ENCODE measurements around the gene GALK2. TPM values are rescaled to one million over a fixed set of nuclear protein-coding genes. Genes with fewer than 3 reads are reported as not detected.

The GALK2 gene
- total RNA-seq, 1 experiment from 2014 or later = 13.7 TPM

- no peak overlapping the region for H3K9ac ChIP-seq (ENCODE audit: extremely low read depth, insufficient read length, low read length)
- no peaks in the 10 kb centered on the region for H3K27me3 Mint-ChIP-seq (ENCODE audit: low read depth)
- H3K9me3 Mint-ChIP-seq = no peaks in the 10 kb centered on the region
- no peak overlapping the region for H3K23ac ChIP-seq (ENCODE audit: insufficient read length, low read depth, low read length)
- no peak overlapping the region for H2BK15ac ChIP-seq (ENCODE audit: low read depth, low read length)
- peaks cover 4 to 17% of the 10 kb centered on the region in 2 experiments for H3K4me1 Mint-ChIP-seq
- H2BK5ac ChIP-seq (ENCODE audit: insufficient read length, low read length) = no peak overlapping the region
- no peaks in the 10 kb centered on the region for H3K27me3 ChIP-seq (ENCODE audit: insufficient read depth, low read length)
- H3K4ac ChIP-seq (ENCODE audit: low read depth, low read length) = no peak overlapping the region
- H4K5ac ChIP-seq (ENCODE audit: insufficient read length, low read depth, low read length) = no peak overlapping the region
- H2BK120ac ChIP-seq (ENCODE audit: low read depth, low read length, poor library complexity, severe bottlenecking) = no peak overlapping the region
- H3K27ac Mint-ChIP-seq = no peak overlapping the region
- H4K20me1 ChIP-seq (ENCODE audit: control insufficient read depth, insufficient read depth, insufficient read length) = no peaks in the 10 kb centered on the region
- no peak overlapping the region for H3K4me2 ChIP-seq (ENCODE audit: insufficient read depth, insufficient read length, low read length)
- TF ChIP-seq CTCF (conservative IDR thresholded peaks at IDR 0.05) = no peak
- no peak for DNase-seq
- no peaks in the 10 kb centered on the region for H3K4me1 ChIP-seq (ENCODE audit: insufficient read depth, low read length)
- H3K14ac ChIP-seq (ENCODE audit: insufficient read depth, low read length) = no peak overlapping the region
- H3K23me2 ChIP-seq (ENCODE audit: insufficient read length, low read depth, low read length, poor library complexity, severe bottlenecking) = no peaks in the 10 kb centered on the region
- H3K79me2 ChIP-seq (ENCODE audit: insufficient read depth, low read length) = no peaks in the 10 kb centered on the region
- H3K27ac ChIP-seq (ENCODE audit: insufficient read length, low read depth, low read length) = no peak overlapping the region
- H2BK12ac ChIP-seq (ENCODE audit: insufficient read length, low read depth, low read length) = no peak overlapping the region
- H4K8ac ChIP-seq (replicated peaks; ENCODE audit: insufficient read length, low read depth, low read length) = no peak overlapping the region
- H3K56ac ChIP-seq (ENCODE audit: insufficient read length, low read depth, low read length) = no peak overlapping the region
- WGBS (ENCODE audit: extremely low coverage, insufficient read length, low lambda C conversion rate) = no CpG with 5 or more reads among the region's 1 CpG
- H3K18ac ChIP-seq (ENCODE audit: insufficient read length, low read depth, low read length) = no peak overlapping the region
- no peak overlapping the region for H4K91ac ChIP-seq (ENCODE audit: insufficient read length, low read depth, low read length)
- no peaks in the 10 kb centered on the region for H3K79me1 ChIP-seq (ENCODE audit: insufficient read depth, low read depth, low read length, poor library complexity, severe bottlenecking)
- peaks cover 0 to 19% (median 16%) of the 10 kb centered on the region in 3 experiments; a peak in 5 of 7 replicates for H3K36me3 Mint-ChIP-seq (ENCODE audit: insufficient read depth in 1 of 3, low read depth in 3 of 3)
- no peaks in the 10 kb centered on the region for H3K9me3 ChIP-seq (ENCODE audit: control insufficient read depth, low read depth, low read length)
- H3K4me3 Mint-ChIP-seq = no peak overlapping the region
- H2AFZ ChIP-seq (ENCODE audit: low read length) = no peak overlapping the region
- H3T11ph ChIP-seq (ENCODE audit: low read length) = no peak overlapping the region
- no peak overlapping the region for H2AK5ac ChIP-seq (ENCODE audit: insufficient read length, low read length)
- no peak overlapping the region for H2BK20ac ChIP-seq (ENCODE audit: low read depth, low read length, poor library complexity, severe bottlenecking)
Measured at GRCh38 chr15:49282366-49282765, 112.3 kb downstream of the GALK2 start.
